Activated CD4-positive, CD25-positive, alpha-beta regulatory T cell treated with anti-CD3 and anti-CD28 coated beads, Interleukin-2, amount 50 U/mL, for 16 hours (primary cell): ENCODE results near the gene CAPN11.
A peak's percentile ranks its signal among the peaks of the same experiment; 100 is the strongest.
"Not testable (repeated sequence)": the region's sequence is repeated elsewhere in the genome, so short reads cannot be mapped to it uniquely, and the experiment has no call there.

Experiments
- DNase-seq: peaks from one replicate; pipeline ENCODE4 v3.0.0-alpha.2; 2020; ENCODE audit warnings: low read depth, low spot score

Gene CAPN11

GRCh38 chr6:44131892-44132291 is 26.7 kb upstream of the CAPN11 start:
- no peak for DNase-seq

DNA sequence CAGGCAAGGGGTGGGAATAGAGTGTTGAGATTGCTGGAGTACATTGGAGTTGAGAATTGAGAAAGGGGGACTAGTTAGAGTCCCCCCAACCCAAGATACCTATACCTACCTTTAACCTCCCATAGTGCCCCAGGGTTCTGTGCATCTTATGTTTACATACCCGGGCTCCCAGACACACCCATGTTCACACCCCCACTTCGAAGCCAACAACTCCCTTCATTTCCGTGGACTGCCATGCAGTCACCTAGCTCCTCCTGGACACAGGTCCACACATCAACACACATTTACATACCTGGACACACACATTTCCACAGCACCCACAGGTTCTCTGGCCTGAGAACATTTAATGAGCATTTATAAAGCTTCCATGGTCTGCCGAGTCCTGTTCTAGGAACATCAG is 26.1 kb upstream of the CAPN11 start:
- no peak for DNase-seq

- no peak for DNase-seq
Measured at GRCh38 chr6:44133003-44133931, 25.4 kb upstream of the CAPN11 start.

GRCh38 chr6:44133981-44134711 is 24.5 kb upstream of the CAPN11 start:
- no peak for DNase-seq

DNA sequence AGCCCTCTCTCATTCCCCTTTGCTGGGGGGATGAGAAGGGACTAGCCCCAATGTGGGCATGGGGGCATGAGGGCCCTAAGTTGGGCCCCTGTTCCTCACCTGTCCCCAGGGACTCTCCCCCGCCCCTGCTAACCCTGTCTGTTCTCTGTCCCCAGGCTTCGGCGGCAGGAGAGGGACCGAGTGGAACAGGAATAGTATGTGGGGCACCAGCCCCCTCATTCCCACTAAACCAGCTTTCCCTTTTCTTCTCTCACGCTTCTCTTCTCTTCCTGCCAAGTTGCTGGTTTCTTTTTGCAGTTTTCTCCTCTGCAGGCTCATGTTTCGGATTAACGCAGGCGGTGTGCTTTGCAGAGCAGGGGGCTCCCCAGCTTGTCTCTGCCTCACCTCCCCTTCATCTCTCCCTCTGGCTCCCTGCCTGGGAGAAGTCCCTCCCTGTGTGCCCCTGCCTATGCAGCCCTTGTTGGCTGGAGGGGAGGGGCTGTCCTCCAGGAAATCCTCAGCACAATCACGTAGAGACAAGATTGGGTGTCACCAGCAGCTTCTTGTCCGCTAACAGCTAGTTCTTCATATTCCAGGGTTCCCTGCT is 23.4 kb upstream of the CAPN11 start:
- DNase-seq = no peak

- no peak for DNase-seq
Measured at GRCh38 chr6:44135875-44136274, 22.7 kb upstream of the CAPN11 start.

DNA sequence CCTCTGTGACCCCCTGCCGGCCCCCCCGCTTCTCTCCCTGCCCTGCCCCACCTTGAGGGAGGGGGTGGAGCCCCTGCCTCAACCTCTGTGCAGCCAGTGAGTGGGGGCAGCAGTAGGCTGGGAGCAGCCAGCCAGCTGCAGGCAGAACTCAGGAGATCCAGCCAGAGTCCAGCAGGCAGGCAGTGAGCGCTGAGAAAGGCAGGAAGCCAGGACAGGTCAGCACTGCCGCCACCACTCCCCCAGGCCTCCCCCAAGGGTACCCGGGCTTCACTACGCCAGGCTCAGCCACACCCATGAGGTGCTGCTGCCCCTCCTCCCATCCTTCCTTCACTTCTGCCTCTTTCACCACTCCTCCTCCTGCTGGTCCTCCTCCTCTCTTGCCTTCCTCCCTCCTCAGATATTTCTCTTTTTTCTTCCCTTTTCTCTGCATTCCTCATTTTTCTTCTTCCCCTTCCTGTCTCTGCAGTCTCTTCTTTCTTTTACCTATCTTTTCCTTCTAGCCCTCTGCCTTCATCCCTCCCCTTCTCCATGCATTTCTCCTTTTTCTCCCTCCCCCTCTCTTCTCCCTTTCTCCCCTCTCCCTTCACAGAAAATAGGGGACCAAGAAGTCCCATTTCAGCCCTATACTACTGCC is 19.8 kb upstream of the CAPN11 start:
- no peak for DNase-seq

GRCh38 chr6:44139351-44139743 is 19.3 kb upstream of the CAPN11 start:
- DNase-seq = no peak

- DNase-seq = no peak
Measured at GRCh38 chr6:44142835-44143234, 15.8 kb upstream of the CAPN11 start.

- no peak for DNase-seq
Measured at GRCh38 chr6:44143731-44144130, 14.9 kb upstream of the CAPN11 start.

GRCh38 chr6:44144536-44144935 is 14.1 kb upstream of the CAPN11 start:
- DNase-seq = not testable (repeated sequence)

GRCh38 chr6:44145839-44146238 is 12.8 kb upstream of the CAPN11 start:
- no peak for DNase-seq

- no peak for DNase-seq
Measured at GRCh38 chr6:44146685-44147084, 11.9 kb upstream of the CAPN11 start.

GRCh38 chr6:44147256-44147655 is 11.4 kb upstream of the CAPN11 start:
- no peak for DNase-seq

DNA sequence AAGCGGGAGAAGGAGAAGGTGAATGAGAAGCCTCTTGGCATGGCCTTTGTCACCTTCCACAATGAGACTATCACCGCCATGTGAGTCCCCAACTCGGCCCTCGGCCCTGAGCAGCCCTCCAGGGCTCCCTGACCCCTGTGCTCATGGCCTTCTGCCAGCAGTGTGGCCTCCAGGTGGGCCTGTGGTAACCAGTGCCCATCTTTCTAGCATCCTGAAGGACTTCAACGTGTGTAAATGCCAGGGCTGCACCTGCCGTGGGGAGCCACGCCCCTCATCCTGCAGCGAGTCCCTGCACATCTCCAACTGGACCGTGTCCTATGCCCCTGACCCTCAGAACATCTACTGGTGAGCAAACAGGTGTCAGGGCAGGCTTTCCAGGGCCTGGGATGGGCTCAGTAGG is 10.3 kb upstream of the CAPN11 start:
- DNase-seq = no peak

DNA sequence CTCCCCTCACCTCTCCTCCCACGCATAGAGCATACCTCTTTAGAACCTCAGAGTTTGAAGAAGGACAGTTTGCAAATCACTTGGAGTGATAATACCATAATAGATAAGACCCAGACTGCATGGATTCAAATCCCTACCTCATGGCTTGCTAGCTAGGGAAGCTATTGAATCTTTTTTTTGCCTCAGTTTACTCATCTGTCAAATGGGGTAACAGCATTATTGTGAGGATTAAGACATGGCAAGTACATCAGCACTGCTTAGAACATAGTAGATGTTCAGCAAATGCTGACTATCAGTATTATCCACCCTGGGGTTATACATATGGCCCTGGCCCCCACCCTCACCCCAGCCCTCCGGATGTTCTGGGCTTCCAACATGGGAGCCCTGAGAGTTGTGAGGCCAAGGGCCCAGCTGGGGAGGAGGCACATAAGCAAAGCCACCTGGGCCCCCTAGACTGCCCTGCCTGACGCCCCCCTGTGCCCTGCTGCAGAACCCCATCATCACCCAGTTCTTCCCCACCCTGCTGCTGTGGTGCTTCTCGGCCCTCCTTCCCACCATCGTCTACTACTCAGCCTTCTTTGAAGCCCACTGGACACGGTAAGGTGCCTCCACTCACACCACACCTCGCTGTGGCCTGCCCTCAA is 9.1 kb upstream of the CAPN11 start:
- no peak for DNase-seq

- DNase-seq = no peak
Measured at GRCh38 chr6:44150317-44150917, 8.2 kb upstream of the CAPN11 start.

GRCh38 chr6:44151348-44152108 is 7.1 kb upstream of the CAPN11 start:
- peak; percentile 66 for DNase-seq

GRCh38 chr6:44152109-44152461 is 6.5 kb upstream of the CAPN11 start:
- no peak for DNase-seq

GRCh38 chr6:44152533-44152932 is 6.1 kb upstream of the CAPN11 start:
- no peak for DNase-seq
